Neuronal stem cell (in vitro differentiated cells): ENCODE data around the gene CEP131.

ENCODE experiments used
- DNase-seq: peaks from one replicate; pipeline ENCODE4 v3.0.0-alpha.2; 2013; ENCODE audit warnings: low spot score
- H2AFZ ChIP-seq: one replicate; pipeline ENCODE4 v1.6.1; 2013; ENCODE audit warnings: mild to moderate bottlenecking, low read length, inconsistent platforms
- H2AK5ac ChIP-seq: 2 replicates; pipeline ENCODE4 v1.6.1; 2013; ENCODE audit warnings: low read depth, mild to moderate bottlenecking, inconsistent platforms, low read length, moderate library complexity, mixed read lengths
- H2BK120ac ChIP-seq: 2 replicates; pipeline ENCODE4 v1.6.1; 2013; ENCODE audit warnings: low read depth, mild to moderate bottlenecking, inconsistent platforms, low read length, moderate library complexity, mixed read lengths
- H2BK12ac ChIP-seq: one replicate; pipeline ENCODE4 v1.6.1; 2013; ENCODE audit warnings: low read length, inconsistent platforms
- H2BK15ac ChIP-seq: 2 replicates; pipeline ENCODE4 v1.6.1; 2013; ENCODE audit warnings: mild to moderate bottlenecking, low read length, inconsistent platforms, mixed read lengths
- H2BK5ac ChIP-seq: one replicate; pipeline ENCODE4 v1.6.1; 2013; ENCODE audit warnings: inconsistent platforms, mild to moderate bottlenecking, low read length, moderate library complexity
- H3K14ac ChIP-seq: one replicate; pipeline ENCODE4 v1.6.1; 2013; ENCODE audit warnings: low read length, inconsistent platforms
- H3K18ac ChIP-seq: 2 replicates; pipeline ENCODE4 v1.6.1; 2013; ENCODE audit warnings: low read length, inconsistent platforms
- H3K23ac ChIP-seq: 2 replicates; pipeline ENCODE4 v1.6.1; 2013; ENCODE audit warnings: low read depth, mild to moderate bottlenecking, mixed read lengths, low read length, inconsistent platforms; ENCODE audit not compliant: poor library complexity
- H3K27ac ChIP-seq: replicated peaks from 3 replicates; pipeline ENCODE4 v1.5.1; 2013; ENCODE audit warnings: low read length, inconsistent platforms
- H3K27me3 ChIP-seq, 3 experiments: 2 replicates each; pipeline ENCODE4 v1.6.1; 2013; ENCODE audit warnings: low read length in 3 of 3, mild to moderate bottlenecking in 2 of 3, inconsistent platforms in 1 of 3, low read depth in 1 of 3, mixed read lengths in 1 of 3, moderate library complexity in 1 of 3; ENCODE audit not compliant: control insufficient read depth in 3 of 3, insufficient read depth in 3 of 3
- H3K36me3 ChIP-seq, 2 donors: replicated peaks in 1 of 2; 2 replicates each; pipeline ENCODE4 v1.6.1; 2013; ENCODE audit warnings: low read length in 2 of 2; ENCODE audit not compliant: control insufficient read depth in 2 of 2, insufficient read depth in 2 of 2
- H3K4ac ChIP-seq: 2 replicates; pipeline ENCODE4 v1.6.1; 2013; ENCODE audit warnings: inconsistent platforms, mild to moderate bottlenecking, low read length, moderate library complexity
- H3K4me1 ChIP-seq, 2 donors: 1 replicate in 1 of 2; 2 replicates in 1 of 2; pipeline ENCODE4 v1.6.1; 2013; ENCODE audit warnings: low read length in 2 of 2, low read depth in 1 of 2; ENCODE audit not compliant: control insufficient read depth in 2 of 2, insufficient read depth in 1 of 2
- H3K4me2 ChIP-seq: one replicate; pipeline ENCODE4 v1.6.1; 2013; ENCODE audit warnings: mild to moderate bottlenecking, low read length, inconsistent platforms; ENCODE audit not compliant: insufficient read depth, poor library complexity, severe bottlenecking
- H3K4me3 ChIP-seq, 2 donors: 2 replicates each; pipeline ENCODE4 v1.5.1; 2013; ENCODE audit warnings: low read length in 2 of 2, mild to moderate bottlenecking in 2 of 2, inconsistent platforms in 1 of 2, moderate library complexity in 1 of 2
- H3K79me1 ChIP-seq: one replicate; pipeline ENCODE4 v1.6.1; 2013; ENCODE audit warnings: low read depth, mild to moderate bottlenecking, inconsistent platforms, low read length, moderate library complexity
- H3K9ac ChIP-seq: one replicate; pipeline ENCODE4 v1.6.1; 2013; ENCODE audit warnings: mild to moderate bottlenecking, low read depth, low read length, inconsistent platforms; ENCODE audit not compliant: poor library complexity
- H3K9me3 ChIP-seq, 2 donors: replicated peaks in 1 of 2; 2 replicates each; pipeline versions ENCODE3 to v1.6.1; 2013; ENCODE audit warnings: low read length in 2 of 2, mild to moderate bottlenecking in 2 of 2, inconsistent platforms in 1 of 2, low read depth in 1 of 2, mixed read lengths in 1 of 2, moderate library complexity in 1 of 2; ENCODE audit not compliant: control insufficient read depth in 2 of 2, insufficient read depth in 1 of 2
- H4K8ac ChIP-seq: one replicate; pipeline ENCODE4 v1.6.1; 2013; ENCODE audit warnings: low read depth, mild to moderate bottlenecking, inconsistent platforms, low read length, moderate library complexity
- H4K91ac ChIP-seq: one replicate; pipeline ENCODE4 v1.6.1; 2013; ENCODE audit warnings: low read length, low read depth, mild to moderate bottlenecking, inconsistent platforms; ENCODE audit not compliant: poor library complexity
- WGBS, 2 donors: extraction: QIAGEN DNeasy Blood & Tissue Kit; methylation state at CpG; one replicate each; pipeline ENCODE4 v1.1.7; 2013; ENCODE audit warnings: missing lambda C conversion rate in 2 of 2, mixed read lengths in 1 of 2; ENCODE audit not compliant: insufficient read length in 2 of 2, insufficient replicate concordance in 1 of 2; ENCODE audit errors: extremely low coverage in 2 of 2; 5-methylcytosine and 5-hydroxymethylcytosine counted together

The CEP131 gene

DNA sequence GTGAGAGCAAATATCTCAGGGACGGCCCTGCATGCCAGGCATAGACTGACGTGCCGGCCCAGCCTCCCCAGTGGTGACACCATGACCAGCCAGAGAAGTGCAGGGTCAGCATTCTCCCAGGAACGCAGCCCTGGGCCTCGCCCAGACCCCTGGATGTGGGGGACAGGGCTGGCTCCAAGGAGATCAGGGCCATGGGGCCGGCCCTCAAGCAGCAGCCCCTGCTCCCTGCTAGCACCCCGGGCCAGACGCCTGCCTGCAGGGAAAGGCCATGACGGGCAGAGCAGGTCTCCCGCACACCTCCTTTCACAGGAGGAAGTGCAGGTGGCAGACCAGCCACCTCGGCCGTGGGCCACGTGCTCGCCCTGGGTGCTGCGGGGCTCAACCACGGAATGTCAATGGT lies 25.9 kb upstream of the CEP131 start:
- H3K27ac ChIP-seq, result no peak overlapping the region
- peak overlapping the region; percentile 35 for H2AK5ac ChIP-seq
- no peak overlapping the region for H2BK15ac ChIP-seq
- no peak overlapping the region for H2BK12ac ChIP-seq
- no peak overlapping the region for H3K4me2 ChIP-seq
- peak overlapping the region; percentile 77 for H4K8ac ChIP-seq
- H3K18ac ChIP-seq, result peak overlapping the region; percentile 69
- no peak overlapping the region for H2BK120ac ChIP-seq
- H2BK5ac ChIP-seq, result peak overlapping the region; percentile 44
- peaks cover 0 to 2% of the 10 kb centered on the region in 2 donors for H3K9me3 ChIP-seq
- peak overlapping the region; percentile 79 for H4K91ac ChIP-seq
- peaks cover 8% of the 10 kb centered on the region for H3K79me1 ChIP-seq
- no peak for DNase-seq
- H3K27me3 ChIP-seq, result no peaks in the 10 kb centered on the region
- peaks cover 8 to 22% of the 10 kb centered on the region in 2 donors for H3K36me3 ChIP-seq
- no peak overlapping the region for H3K4me3 ChIP-seq
- H3K4ac ChIP-seq, result no peak overlapping the region
- H3K4me1 ChIP-seq, result peaks cover 2 to 16% of the 10 kb centered on the region in 2 donors
- H3K14ac ChIP-seq, result no peak overlapping the region
- no CpG with 5 or more reads among the region's 16 CpGs for WGBS, 2 donors
- peak overlapping the region; percentile 71 for H3K23ac ChIP-seq
- no peak overlapping the region for H2AFZ ChIP-seq
- peak overlapping the region; percentile 39 for H3K9ac ChIP-seq

DNA sequence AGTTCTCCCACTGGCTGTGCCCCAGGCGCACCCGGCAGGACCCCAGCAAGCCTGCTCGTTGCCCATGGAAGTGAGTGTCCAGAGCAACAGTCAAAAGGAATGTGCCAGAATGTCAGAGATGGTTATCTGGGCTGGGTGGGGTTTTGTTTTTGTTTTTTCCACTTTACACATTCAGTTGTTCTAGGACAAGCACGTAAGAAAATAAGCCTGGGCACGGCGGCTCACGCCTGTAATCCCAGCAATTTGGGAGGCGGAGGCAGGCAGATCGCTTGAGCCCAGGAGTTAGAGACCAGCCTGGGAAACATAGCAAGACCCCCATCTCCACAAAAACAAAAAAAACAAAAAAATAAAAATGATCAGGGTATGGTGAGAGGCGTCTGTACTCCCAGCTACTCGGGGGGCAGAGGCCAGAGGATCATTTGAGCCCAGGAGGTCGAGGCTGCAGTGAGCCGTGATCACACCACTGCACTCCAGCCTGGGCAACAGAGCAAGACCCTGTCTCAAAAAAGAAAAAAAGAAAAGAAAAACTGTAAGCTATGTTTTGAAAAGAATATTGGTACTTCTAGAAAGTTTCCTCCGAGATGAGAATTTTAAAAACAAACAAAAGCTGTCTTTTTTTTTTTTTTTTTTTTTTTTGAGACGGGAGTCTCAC lies 24.7 kb upstream of the CEP131 start:
- Histone ChIP-seq H3K14ac (no peak overlapping the region), H2BK5ac (no peak overlapping the region), H2AK5ac (no peak overlapping the region), H2BK120ac (no peak overlapping the region), H3K4ac (no peak overlapping the region), H3K27me3 (no peaks in the 10 kb centered on the region), H4K91ac (no peak overlapping the region), H3K4me1 (peaks cover 2 to 8% of the 10 kb centered on the region in 2 donors), H2BK15ac (no peak overlapping the region), H3K79me1 (peaks cover 6% of the 10 kb centered on the region), H3K18ac (peak overlapping the region; percentile 36), H3K4me3 (no peak overlapping the region), H2BK12ac (no peak overlapping the region), H4K8ac (no peak overlapping the region), H3K9ac (peak overlapping the region; percentile 77), H3K4me2 (no peak overlapping the region), H3K9me3 (peaks cover 0 to 2% of the 10 kb centered on the region in 2 donors), H2AFZ (no peak overlapping the region), H3K27ac (no peak overlapping the region), H3K23ac (peak overlapping the region; percentile 58), H3K36me3 (peaks cover 8 to 24% of the 10 kb centered on the region in 2 donors)
- WGBS, 2 donors, result no CpG with 5 or more reads among the region's 15 CpGs
- no peak for DNase-seq

DNA sequence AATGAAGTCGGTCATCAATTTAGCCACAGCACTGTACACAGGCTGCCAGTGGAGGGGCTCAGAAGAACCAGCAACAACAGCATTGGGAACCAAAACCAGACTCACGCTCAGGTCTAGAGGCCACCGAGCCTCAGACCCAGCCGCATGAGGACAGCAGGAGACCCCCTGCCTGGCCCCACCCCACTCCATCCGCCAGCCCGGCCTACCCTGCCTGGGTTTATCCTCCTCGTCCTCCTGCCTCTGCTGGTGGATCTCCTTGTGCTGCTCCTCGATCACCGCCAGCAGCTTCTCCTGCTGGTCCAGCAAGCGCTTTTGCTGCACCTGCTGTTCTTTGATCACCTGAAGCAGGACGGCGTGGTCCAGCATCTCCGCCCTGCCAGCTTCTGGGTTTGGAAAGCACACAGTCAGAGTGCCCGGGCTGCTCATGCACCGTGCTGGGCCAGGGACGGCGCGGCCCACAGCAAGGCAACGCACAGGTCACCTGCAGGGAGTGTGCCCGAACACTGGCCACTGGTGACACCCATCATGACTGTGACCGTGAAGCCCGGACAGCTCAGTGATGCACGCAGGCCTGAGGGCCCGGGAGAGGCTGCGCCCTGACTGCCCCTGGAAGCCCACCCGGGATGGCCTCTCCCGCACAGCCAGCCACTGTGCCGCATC lies 24.0 kb upstream of the CEP131 start:
- no peak overlapping the region for H3K27ac ChIP-seq
- H2AK5ac ChIP-seq, result peak overlapping the region; percentile 74
- no peak overlapping the region for H2AFZ ChIP-seq
- H4K8ac ChIP-seq, result no peak overlapping the region
- H2BK15ac ChIP-seq, result no peak overlapping the region
- H2BK12ac ChIP-seq, result no peak overlapping the region
- H3K27me3 ChIP-seq, result no peaks in the 10 kb centered on the region
- no peak overlapping the region for H2BK120ac ChIP-seq
- no peak overlapping the region for H3K4me3 ChIP-seq
- H2BK5ac ChIP-seq, result no peak overlapping the region
- no peak overlapping the region for H4K91ac ChIP-seq
- peak overlapping the region; percentile 36 for H3K18ac ChIP-seq
- peak overlapping the region; percentile 77 for H3K9ac ChIP-seq
- no peak for DNase-seq
- no peak overlapping the region for H3K4ac ChIP-seq
- H3K4me1 ChIP-seq, result peaks cover 2 to 3% of the 10 kb centered on the region in 2 donors
- H3K14ac ChIP-seq, result peak overlapping the region; percentile 89
- peaks cover 0 to 2% of the 10 kb centered on the region in 2 donors for H3K9me3 ChIP-seq
- peaks cover 10 to 27% of the 10 kb centered on the region in 2 donors for H3K36me3 ChIP-seq
- no CpG with 5 or more reads among the region's 28 CpGs for WGBS, 2 donors
- H3K4me2 ChIP-seq, result no peak overlapping the region
- peak overlapping the region; percentile 58 for H3K23ac ChIP-seq
- H3K79me1 ChIP-seq, result peaks cover 4% of the 10 kb centered on the region

DNA sequence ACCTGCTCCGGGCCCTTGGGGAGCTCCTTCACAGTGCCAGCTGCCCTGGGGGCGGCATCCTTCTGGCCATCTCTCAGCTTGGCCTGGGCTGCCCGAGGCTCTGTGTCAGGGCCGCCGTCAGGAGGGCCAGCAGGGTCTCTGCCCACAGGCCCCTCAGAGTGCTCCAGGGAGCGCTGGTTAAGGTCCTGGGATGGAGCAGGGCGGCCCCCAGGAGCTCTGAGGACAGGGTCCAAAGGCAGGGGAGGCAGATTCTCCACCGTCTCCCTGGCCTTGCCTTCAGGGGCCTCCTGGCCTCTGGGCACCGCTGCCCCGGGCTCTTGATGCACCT lies 23.5 kb upstream of the CEP131 start:
- Histone ChIP-seq H3K9me3 (peaks cover 0 to 2% of the 10 kb centered on the region in 2 donors), H2AK5ac (peak overlapping the region; percentile 74), H3K36me3 (peaks cover 12 to 32% of the 10 kb centered on the region in 2 donors), H3K14ac (no peak overlapping the region), H3K4me3 (no peak overlapping the region), H3K9ac (no peak overlapping the region), H3K27me3 (no peaks in the 10 kb centered on the region), H3K27ac (no peak overlapping the region), H4K91ac (no peak overlapping the region), H3K79me1 (peaks cover 3% of the 10 kb centered on the region), H2BK120ac (peak overlapping the region; percentile 41), H4K8ac (no peak overlapping the region), H2BK15ac (no peak overlapping the region), H3K18ac (no peak overlapping the region), H3K23ac (no peak overlapping the region), H3K4ac (no peak overlapping the region), H3K4me1 (peaks cover 2 to 3% of the 10 kb centered on the region in 2 donors), H2AFZ (no peak overlapping the region), H2BK5ac (no peak overlapping the region), H3K4me2 (no peak overlapping the region), H2BK12ac (no peak overlapping the region)
- DNase-seq, result no peak
- no CpG with 5 or more reads among the region's 10 CpGs for WGBS, 2 donors
